ENCODE measurements around the gene CFAP141. TPM values are rescaled to one million over a fixed set of nuclear protein-coding genes. Genes with fewer than 3 reads are reported as not detected.

CFAP141 gene
- total and polyA plus RNA-seq, 2 of the 13 experiments (the other 11 are each of a cell fraction or from before 2014, with no cell fraction given) = not detected

GRCh38 chr1:154225370-154225769 lies 19.2 kb upstream of the CFAP141 start:
- FAIRE-seq = no peak
- Histone ChIP-seq H3K9ac (ENCODE audit: insufficient read depth, low read depth, low read length) (no peak overlapping the region), H3K36me3 (replicated peaks in 1 of 2; ENCODE audit: control insufficient read depth in 1 of 2, insufficient read depth in 2 of 2, low read length in 2 of 2) (peaks cover 20 to 47% of the 10 kb centered on the region in 2 experiments), H2AFZ (ENCODE audit: low read length) (no peak overlapping the region), H4K20me1 (ENCODE audit: insufficient read depth, low read length) (peaks cover 28% of the 10 kb centered on the region), H3K9me3 (ENCODE audit: low read length) (no peaks in the 10 kb centered on the region), H3K4me2 (ENCODE audit: low read depth, low read length) (no peak overlapping the region), H3K27ac (ENCODE audit: extremely low read length, insufficient read depth, low read length) (no peak overlapping the region), H3K4me1 (ENCODE audit: insufficient read depth, low read length) (peaks cover 58% of the 10 kb centered on the region), H3K4me3 (replicated peaks in 1 of 3; ENCODE audit: insufficient read depth in 1 of 3, low read depth in 2 of 3, low read length in 3 of 3) (no peak overlapping the region), H3K79me2 (ENCODE audit: insufficient read depth, low read length) (peaks cover 66% of the 10 kb centered on the region), H3K27me3 (ENCODE audit: control insufficient read depth in 1 of 2, insufficient read depth in 2 of 2, low read length in 2 of 2) (no peaks in the 10 kb centered on the region; a peak in 1 of 5 replicates)
- POLR2A ChIA-PET = interaction anchor here (0.7 kb wide), 1 partner anchor 591 kb away, joined by 4 read pairs; the partner anchor contains the start of gene CHTOP
- no TSS peak for BruUV-seq (replicated peaks)
- CTCF ChIA-PET (ENCODE audit: low intra/inter-chr PET ratio, low total read pairs) = no interaction called here
- intact Hi-C loops (cut with micrococcal nuclease; ENCODE audit: unreplicated experiment) = no loop called here
- in situ Hi-C loops (cut with HindIII; ENCODE audit: extremely low pct_ligation_motif_present, low pct_unique_long_range_greater_than_20kb) = no loop called here
- no peak for DNase-seq (ENCODE audit: low spot score)
- WGBS (ENCODE audit: low lambda C conversion rate) = 98% methylated on average over 2 of the region's 2 CpGs
- TF ChIP-seq ZNF770 (CRISPR knock-in tag; IDR thresholded peaks at IDR 0.05) = peak; percentile 91
- no peak for TF ChIP-seq REXO4 (CRISPR knock-in tag; IDR thresholded peaks at IDR 0.05; ENCODE audit: borderline replicate concordance)
- no peak for ATAC-seq

- no peak for TF ChIP-seq NFIC (IDR thresholded peaks at IDR 0.05; ENCODE audit: low read length)
- TF ChIP-seq FOXO1 (CRISPR knock-in tag; IDR thresholded peaks at IDR 0.05) = no peak
- no peak for TF ChIP-seq FOSL2 (CRISPR knock-in tag; IDR thresholded peaks at IDR 0.05)
- no peak for TF ChIP-seq NFAT5 (CRISPR knock-in tag; IDR thresholded peaks at IDR 0.05)
- no peak overlapping the region for H3K9ac ChIP-seq (ENCODE audit: insufficient read depth, low read depth, low read length)
- ATAC-seq (no peak), DNase-seq (ENCODE audit: low spot score) (no peak), FAIRE-seq (no peak)
- POLR2A ChIA-PET = interaction anchor here (0.9 to 1.2 kb wide), 3 partner anchors 9 to 111 kb away, joined by 3 read pairs; no protein-coding TSS in a partner anchor
- peak overlapping the region; percentile 76 for H3K4me2 ChIP-seq (ENCODE audit: low read depth, low read length)
- peaks cover 28% of the 10 kb centered on the region for H4K20me1 ChIP-seq (ENCODE audit: insufficient read depth, low read length)
- H3K27me3 ChIP-seq (ENCODE audit: control insufficient read depth in 1 of 2, insufficient read depth in 2 of 2, low read length in 2 of 2) = no peaks in the 10 kb centered on the region; a peak in 1 of 5 replicates
- in situ Hi-C loops (cut with HindIII; ENCODE audit: extremely low pct_ligation_motif_present, low pct_unique_long_range_greater_than_20kb) = no loop called here
- CTCF ChIA-PET (ENCODE audit: low intra/inter-chr PET ratio, low total read pairs) = no interaction called here
- H3K36me3 ChIP-seq (replicated peaks in 1 of 2; ENCODE audit: control insufficient read depth in 1 of 2, insufficient read depth in 2 of 2, low read length in 2 of 2) = peaks cover 14 to 41% of the 10 kb centered on the region in 2 experiments
- H3K4me1 ChIP-seq (ENCODE audit: insufficient read depth, low read length) = peaks cover 69% of the 10 kb centered on the region
- WGBS (ENCODE audit: low lambda C conversion rate) = 90% methylated on average over 2 of the region's 2 CpGs
- H3K79me2 ChIP-seq (ENCODE audit: insufficient read depth, low read length) = peaks cover 82% of the 10 kb centered on the region
- intact Hi-C loops (cut with micrococcal nuclease; ENCODE audit: unreplicated experiment) = no loop called here
- BruUV-seq (replicated peaks) = no TSS peak
- no peak overlapping the region for H2AFZ ChIP-seq (ENCODE audit: low read length)
- H3K4me3 ChIP-seq (replicated peaks in 1 of 3; ENCODE audit: insufficient read depth in 1 of 3, low read depth in 2 of 3, low read length in 3 of 3) = no peak overlapping the region; a peak in 1 of 6 replicates
- H3K27ac ChIP-seq (ENCODE audit: extremely low read length, insufficient read depth, low read length) = no peak overlapping the region
- no peaks in the 10 kb centered on the region for H3K9me3 ChIP-seq (ENCODE audit: low read length)
Observed at GRCh38 chr1:154223621-154224020, 17.5 kb upstream of the CFAP141 start.

All from HepG2 (cell line).